ENCODE data around the gene KCND3. TPM values are rescaled to one million over a fixed set of nuclear protein-coding genes. Genes with fewer than 3 reads are reported as not detected.

The KCND3 gene
- total and polyA plus RNA-seq, 2 donors (not counting 3 experiments of a cell fraction or from before 2014, with no cell fraction given), result 0.03 TPM; not detected in 1

DNA sequence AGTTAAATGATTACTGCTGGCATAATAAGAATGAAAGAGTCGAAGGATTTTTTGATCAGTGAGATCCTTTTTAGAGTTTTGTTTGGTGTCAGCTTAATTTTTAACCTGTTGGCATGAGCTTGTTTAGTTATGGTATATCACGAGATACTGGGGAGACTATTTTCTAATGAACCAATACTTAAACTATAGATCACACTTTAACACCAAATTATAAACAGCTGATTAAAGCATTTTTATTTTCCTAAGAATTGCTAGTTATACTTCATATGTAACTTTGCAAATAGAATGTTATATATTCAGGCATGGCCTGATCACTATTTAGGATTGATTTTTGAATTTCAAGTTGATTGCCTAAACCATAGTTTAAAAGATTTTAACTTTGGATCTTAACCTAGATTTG lies 227.8 kb downstream of the KCND3 start:
- DNase-seq (ENCODE audit: low read depth, low spot score) (no peak), FAIRE-seq (no peak)
- dilution Hi-C loops (cut with MboI; ENCODE audit: extremely low pct_ligation_motif_present, low sequenced_read_pairs), result no loop called here
- Histone ChIP-seq H3K36me3 (ENCODE audit: control insufficient read depth in 2 of 2, extremely low read depth in 1 of 2, insufficient read depth in 2 of 2, low read length in 2 of 2) (peaks cover 4 to 20% of the 10 kb centered on the region in 2 experiments), H3K79me2 (ENCODE audit: control insufficient read depth, insufficient read depth, low read length) (peaks cover 41% of the 10 kb centered on the region), H3K9me3 (replicated peaks; ENCODE audit: control insufficient read depth, insufficient read depth, low read length) (no peaks in the 10 kb centered on the region), H4K20me1 (replicated peaks; ENCODE audit: control insufficient read depth, extremely low read depth, insufficient read depth, low read length) (no peaks in the 10 kb centered on the region), H3K4me3 (replicated peaks in 1 of 3; ENCODE audit: insufficient read depth in 1 of 3, low read depth in 1 of 3, low read length in 3 of 3) (peak overlapping the region in 1 of 3 experiments; percentile 23), H3K27me3 (ENCODE audit: control insufficient read depth in 2 of 2, insufficient read depth in 2 of 2, low read length in 2 of 2) (no peaks in the 10 kb centered on the region), H3K27ac (ENCODE audit: insufficient read depth, low read depth, low read length) (no peak overlapping the region), H3K4me2 (ENCODE audit: insufficient read depth, low read length) (peak overlapping the region; percentile 67), H3K4me1 (ENCODE audit: control insufficient read depth, extremely low read depth, insufficient read depth, low read length) (peaks cover 33% of the 10 kb centered on the region), H3K9ac (replicated peaks; ENCODE audit: extremely low read depth, insufficient read depth, low read length) (no peak overlapping the region), H2AFZ (ENCODE audit: low read depth, low read length) (no peak overlapping the region), H3K9me1 (replicated peaks; ENCODE audit: control insufficient read depth, extremely low read depth, insufficient read depth, low read length) (no peaks in the 10 kb centered on the region)
- intact Hi-C loops (cut with micrococcal nuclease), result no loop called here
- TF ChIP-seq GATA2 (IDR thresholded peaks at IDR 0.05; ENCODE audit: insufficient read depth, insufficient read length, low read depth, low read length) (no peak), POLR2AphosphoS5 (IDR thresholded peaks at IDR 0.05; ENCODE audit: insufficient read depth, low read depth, low read length) (no peak), FOS (IDR thresholded peaks at IDR 0.05; ENCODE audit: borderline replicate concordance, insufficient read depth, low read length) (no peak), POLR2A (IDR thresholded peaks at IDR 0.05; ENCODE audit: low read depth, low read length) (no peak), EZH2 (IDR thresholded peaks at IDR 0.05; ENCODE audit: borderline replicate concordance, low read depth, low read length, severe bottlenecking) (no peak), JUN (IDR thresholded peaks at IDR 0.05; ENCODE audit: borderline replicate concordance, insufficient read depth, insufficient read length, low read depth) (no peak), MYC (IDR thresholded peaks at IDR 0.05; ENCODE audit: low read depth, low read length) (no peak)
- TF ChIP-seq, protein P1, sequence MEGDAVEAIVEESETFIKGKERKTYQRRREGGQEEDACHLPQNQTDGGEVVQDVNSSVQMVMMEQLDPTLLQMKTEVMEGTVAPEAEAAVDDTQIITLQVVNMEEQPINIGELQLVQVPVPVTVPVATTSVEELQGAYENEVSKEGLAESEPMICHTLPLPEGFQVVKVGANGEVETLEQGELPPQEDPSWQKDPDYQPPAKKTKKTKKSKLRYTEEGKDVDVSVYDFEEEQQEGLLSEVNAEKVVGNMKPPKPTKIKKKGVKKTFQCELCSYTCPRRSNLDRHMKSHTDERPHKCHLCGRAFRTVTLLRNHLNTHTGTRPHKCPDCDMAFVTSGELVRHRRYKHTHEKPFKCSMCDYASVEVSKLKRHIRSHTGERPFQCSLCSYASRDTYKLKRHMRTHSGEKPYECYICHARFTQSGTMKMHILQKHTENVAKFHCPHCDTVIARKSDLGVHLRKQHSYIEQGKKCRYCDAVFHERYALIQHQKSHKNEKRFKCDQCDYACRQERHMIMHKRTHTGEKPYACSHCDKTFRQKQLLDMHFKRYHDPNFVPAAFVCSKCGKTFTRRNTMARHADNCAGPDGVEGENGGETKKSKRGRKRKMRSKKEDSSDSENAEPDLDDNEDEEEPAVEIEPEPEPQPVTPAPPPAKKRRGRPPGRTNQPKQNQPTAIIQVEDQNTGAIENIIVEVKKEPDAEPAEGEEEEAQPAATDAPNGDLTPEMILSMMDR (IDR thresholded peaks at IDR 0.05; ENCODE audit: extremely low read depth in 1 of 2, insufficient read depth in 1 of 2, low read depth in 1 of 2, low read length in 2 of 2), result no peak
- TF ChIP-seq, protein P2, sequence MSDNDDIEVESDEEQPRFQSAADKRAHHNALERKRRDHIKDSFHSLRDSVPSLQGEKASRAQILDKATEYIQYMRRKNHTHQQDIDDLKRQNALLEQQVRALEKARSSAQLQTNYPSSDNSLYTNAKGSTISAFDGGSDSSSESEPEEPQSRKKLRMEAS (IDR thresholded peaks at IDR 0.05; ENCODE audit: insufficient read depth, insufficient read length), result no peak
- BruUV-seq (replicated peaks), result no TSS peak
- POLR2A ChIA-PET, result no interaction called here
- CTCF ChIA-PET, result interaction anchor here (1.2 to 2.7 kb wide), 4 partner anchors 41 to 280 kb away, joined by 3 to 26 read pairs (median 12); no protein-coding TSS in a partner anchor

Data from endothelial cell of umbilical vein (primary cell).